Common myeloid progenitor, CD34-positive (primary cell): Measurements from ENCODE around the gene CDC26.

Experiments
- CTCF ChIA-PET: fragments of 350-600 bp; sonication (Branson Sonifier 250); formaldehyde crosslinking; loops from one replicate; lab custom pipeline; 2021; ENCODE audit warnings: antibody characterized with exemption; lab: Charles Lee
- POLR2A ChIA-PET: fragments of 350-600 bp; sonication (Branson Sonifier 250); formaldehyde crosslinking; loops from one replicate; lab custom pipeline; 2021; ENCODE audit warnings: antibody characterized with exemption; lab: Charles Lee
- DNase-seq, 3 donors: peaks; one replicate each; pipeline versions ENCODE4 v3.0.0 to v3.0.0-alpha.2; 2013
- H3K27ac ChIP-seq, 2 experiments: 1 replicate in 1 of 2; 2 replicates in 1 of 2; pipeline ENCODE4 v1.7.0; 2013; ENCODE audit warnings: inconsistent platforms in 2 of 2, low read length in 2 of 2, mild to moderate bottlenecking in 2 of 2, low read depth in 1 of 2, moderate library complexity in 1 of 2; ENCODE audit not compliant: severe bottlenecking in 2 of 2, insufficient read depth in 1 of 2, poor library complexity in 1 of 2
- H3K27me3 ChIP-seq, 5 experiments: replicated peaks in 2 of 5; 1 replicate in 3 of 5; 2 replicates in 2 of 5; pipeline versions ENCODE4 v1.6.1 to v1.7.0; 2013; ENCODE audit warnings: low read length in 4 of 5, mild to moderate bottlenecking in 2 of 5, moderate library complexity in 2 of 5, inconsistent platforms in 1 of 5; ENCODE audit not compliant: insufficient read depth in 5 of 5, control insufficient read depth in 4 of 5
- H3K36me3 ChIP-seq, 4 experiments: 1 replicate in 2 of 4; 2 replicates in 2 of 4; pipeline versions ENCODE4 v1.6.1 to v1.7.0; 2013; ENCODE audit warnings: low read length in 3 of 4, control low read depth in 1 of 4, mild to moderate bottlenecking in 1 of 4; ENCODE audit not compliant: control insufficient read depth in 4 of 4, insufficient read depth in 4 of 4
- H3K4me1 ChIP-seq, 4 experiments: 1 replicate in 3 of 4; 2 replicates in 1 of 4; pipeline versions ENCODE4 v1.6.1 to v1.7.1; 2013; ENCODE audit warnings: low read length in 3 of 4, mild to moderate bottlenecking in 3 of 4, control low read depth in 1 of 4, inconsistent platforms in 1 of 4, moderate library complexity in 1 of 4; ENCODE audit not compliant: control insufficient read depth in 4 of 4, insufficient read depth in 4 of 4; ENCODE audit errors: control extremely low read depth in 1 of 4
- H3K4me3 ChIP-seq, 7 experiments: 1 replicate in 4 of 7; 2 replicates in 3 of 7; pipeline versions ENCODE4 v1.5.1 to v1.7.0; 2013; ENCODE audit warnings: mild to moderate bottlenecking in 7 of 7, low read length in 6 of 7, moderate library complexity in 6 of 7, inconsistent platforms in 2 of 7, low read depth in 2 of 7, control low read depth in 1 of 7; ENCODE audit not compliant: insufficient read depth in 4 of 7, control insufficient read depth in 1 of 7; ENCODE audit errors: extremely low read depth in 1 of 7
- H3K9me3 ChIP-seq, 5 experiments: 1 replicate in 4 of 5; 2 replicates in 1 of 5; pipeline versions ENCODE4 v1.6.1 to v1.7.1; 2013; ENCODE audit warnings: low read length in 4 of 5, mild to moderate bottlenecking in 2 of 5, inconsistent platforms in 1 of 5, low read depth in 1 of 5, moderate library complexity in 1 of 5; ENCODE audit not compliant: control insufficient read depth in 4 of 5, insufficient read depth in 2 of 5; ENCODE audit errors: control extremely low read depth in 1 of 5
- WGBS: methylation state at CpG from one replicate; pipeline ENCODE4 v1.1.5; 2013; ENCODE audit not compliant: insufficient coverage; 5-methylcytosine and 5-hydroxymethylcytosine counted together

Gene CDC26

DNA sequence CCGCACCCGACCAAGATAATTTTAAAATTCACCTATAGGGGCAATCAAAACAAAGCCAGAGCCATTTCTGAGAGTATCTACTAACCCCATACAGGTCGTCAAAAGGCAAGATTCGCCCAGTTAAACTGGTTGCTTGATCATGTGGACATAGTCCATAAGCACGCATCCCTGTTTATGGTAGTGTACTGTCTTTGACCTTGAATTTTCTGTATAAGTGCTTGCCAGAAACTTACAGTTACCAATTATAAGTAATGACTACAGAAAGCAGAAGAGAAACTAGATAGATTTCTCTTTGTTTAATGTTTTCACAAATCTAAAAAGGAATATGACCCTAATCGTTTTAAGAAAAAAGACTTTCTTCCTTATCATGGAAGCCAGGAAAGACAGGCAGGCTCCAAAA is 28.4 kb downstream of the CDC26 start:
- Histone ChIP-seq H3K27me3 (no peaks in the 10 kb centered on the region), H3K9me3 (peaks cover 0 to 4% (median 3%) of the 10 kb centered on the region in 5 experiments), H3K4me3 (no peak overlapping the region), H3K27ac (no peak overlapping the region), H3K4me1 (no peaks in the 10 kb centered on the region), H3K36me3 (no peaks in the 10 kb centered on the region)
- ChIA-PET POLR2A (no interaction called here), CTCF (no interaction called here)
- no CpG with 5 or more reads among the region's 6 CpGs for WGBS
- DNase-seq = no peak

DNA sequence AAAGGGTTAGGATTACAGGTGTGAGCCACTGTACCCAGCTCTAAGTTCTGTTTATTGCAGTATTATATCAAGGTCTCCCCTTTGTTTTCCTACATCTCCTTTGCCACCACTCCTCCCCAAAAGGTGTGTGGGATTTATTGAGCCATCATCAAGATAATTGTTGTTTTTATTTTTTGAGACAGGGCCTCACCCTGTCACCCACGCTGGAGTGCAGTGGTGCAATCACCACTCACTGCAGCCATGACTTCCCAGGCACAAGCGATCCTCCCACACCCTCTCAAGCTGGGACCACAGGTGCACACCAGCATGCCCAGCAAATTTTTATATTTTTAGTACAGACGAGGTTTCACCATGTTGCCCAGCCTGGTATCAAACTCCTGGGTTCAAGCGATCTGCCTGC is 29.5 kb downstream of the CDC26 start:
- ChIA-PET CTCF (interaction anchor here (1.4 kb wide), 1 partner anchor 9 kb away, joined by 4 read pairs; no protein-coding TSS in a partner anchor), POLR2A (no interaction called here)
- Histone ChIP-seq H3K27ac (no peak overlapping the region), H3K4me1 (no peaks in the 10 kb centered on the region), H3K4me3 (no peak overlapping the region), H3K9me3 (peaks cover 0 to 4% (median 3%) of the 10 kb centered on the region in 5 experiments), H3K36me3 (no peaks in the 10 kb centered on the region), H3K27me3 (no peaks in the 10 kb centered on the region)
- no peak for DNase-seq
- 97% methylated on average over 4 of the region's 4 CpGs for WGBS

DNA sequence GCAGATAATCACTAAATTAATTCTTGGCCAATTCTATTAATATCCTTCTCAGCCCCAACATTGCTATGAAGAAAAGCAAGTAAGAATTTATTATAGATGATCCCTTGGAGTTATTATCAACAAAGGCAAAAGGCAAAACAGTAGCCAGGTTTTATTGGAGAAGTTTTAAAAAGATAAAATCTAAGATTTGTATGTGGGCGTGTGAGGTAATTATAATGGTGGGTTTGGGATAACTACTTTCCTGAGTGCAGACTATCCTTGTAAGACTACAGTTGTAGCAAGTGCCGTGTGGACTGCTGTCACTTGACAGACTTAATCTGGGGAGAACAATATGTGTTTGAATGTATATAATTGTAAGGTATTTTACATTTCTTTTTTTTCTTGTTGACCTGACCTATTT is 30.8 kb downstream of the CDC26 start:
- no peaks in the 10 kb centered on the region for H3K36me3 ChIP-seq
- no peaks in the 10 kb centered on the region for H3K9me3 ChIP-seq
- ChIA-PET POLR2A (no interaction called here), CTCF (interaction anchor here (1.4 kb wide), 1 partner anchor 10 kb away, joined by 4 read pairs; no protein-coding TSS in a partner anchor)
- no peak overlapping the region for H3K4me3 ChIP-seq
- no peaks in the 10 kb centered on the region for H3K27me3 ChIP-seq
- H3K4me1 ChIP-seq = no peaks in the 10 kb centered on the region
- no peak for DNase-seq
- 100% methylated on average over 1 of the region's 2 CpGs for WGBS
- H3K27ac ChIP-seq = no peak overlapping the region

DNA sequence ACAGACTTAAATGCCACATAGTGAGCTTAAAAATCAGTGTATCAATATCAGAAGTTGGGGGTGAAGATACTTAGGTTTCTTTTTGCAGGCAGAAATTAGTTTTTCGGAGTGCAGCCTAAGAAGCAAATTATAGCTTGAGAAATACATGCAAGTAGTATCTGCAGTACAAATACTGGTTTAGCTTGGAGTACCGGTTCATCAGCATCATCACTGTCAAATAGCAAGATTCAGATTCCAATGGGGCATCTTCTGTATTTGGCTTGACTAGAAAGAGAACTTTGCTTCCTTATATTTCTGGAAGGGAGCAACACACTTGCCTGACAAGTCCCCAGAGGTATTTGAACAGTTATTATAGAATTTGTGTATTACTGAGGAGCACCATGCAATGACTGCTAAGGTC is 34.2 kb downstream of the CDC26 start:
- Histone ChIP-seq H3K4me3 (no peak overlapping the region), H3K4me1 (no peaks in the 10 kb centered on the region), H3K27me3 (no peaks in the 10 kb centered on the region), H3K9me3 (no peaks in the 10 kb centered on the region), H3K36me3 (no peaks in the 10 kb centered on the region), H3K27ac (no peak overlapping the region)
- POLR2A ChIA-PET = no interaction called here
- WGBS = no CpG with 5 or more reads among the region's 2 CpGs
- no peak for DNase-seq
- CTCF ChIA-PET = interaction anchor here (0.9 to 1.5 kb wide), 2 partner anchors 13 to 44 kb away, joined by 3 to 4 read pairs; no protein-coding TSS in a partner anchor

DNA sequence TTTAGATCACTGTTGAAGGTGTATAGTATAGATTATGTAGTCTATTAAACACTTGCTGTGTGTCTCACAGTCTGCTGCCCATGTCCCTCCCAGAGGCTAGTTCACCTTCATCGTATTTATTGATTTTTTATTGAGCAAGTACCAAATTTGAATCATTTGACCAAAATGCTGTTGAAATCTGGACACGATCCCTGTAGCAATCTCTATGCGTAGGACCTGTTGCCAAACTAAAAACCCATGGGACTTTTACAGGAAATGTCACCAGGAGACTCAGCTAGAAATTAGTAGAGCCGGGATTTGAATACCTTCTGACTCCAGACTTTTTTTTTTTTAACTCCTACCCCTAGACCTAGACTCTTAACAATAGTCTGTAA is 36.5 kb downstream of the CDC26 start:
- no peak overlapping the region for H3K4me3 ChIP-seq
- H3K27me3 ChIP-seq = no peaks in the 10 kb centered on the region
- H3K9me3 ChIP-seq = no peaks in the 10 kb centered on the region
- H3K27ac ChIP-seq = no peak overlapping the region
- CTCF ChIA-PET = interaction anchor here (0.6 kb wide), 1 partner anchor 77 kb away, joined by 3 read pairs; no protein-coding TSS in a partner anchor
- no peaks in the 10 kb centered on the region for H3K36me3 ChIP-seq
- POLR2A ChIA-PET = no interaction called here
- DNase-seq = no peak
- H3K4me1 ChIP-seq = no peaks in the 10 kb centered on the region
- 100% methylated on average over 3 of the region's 4 CpGs for WGBS

DNA sequence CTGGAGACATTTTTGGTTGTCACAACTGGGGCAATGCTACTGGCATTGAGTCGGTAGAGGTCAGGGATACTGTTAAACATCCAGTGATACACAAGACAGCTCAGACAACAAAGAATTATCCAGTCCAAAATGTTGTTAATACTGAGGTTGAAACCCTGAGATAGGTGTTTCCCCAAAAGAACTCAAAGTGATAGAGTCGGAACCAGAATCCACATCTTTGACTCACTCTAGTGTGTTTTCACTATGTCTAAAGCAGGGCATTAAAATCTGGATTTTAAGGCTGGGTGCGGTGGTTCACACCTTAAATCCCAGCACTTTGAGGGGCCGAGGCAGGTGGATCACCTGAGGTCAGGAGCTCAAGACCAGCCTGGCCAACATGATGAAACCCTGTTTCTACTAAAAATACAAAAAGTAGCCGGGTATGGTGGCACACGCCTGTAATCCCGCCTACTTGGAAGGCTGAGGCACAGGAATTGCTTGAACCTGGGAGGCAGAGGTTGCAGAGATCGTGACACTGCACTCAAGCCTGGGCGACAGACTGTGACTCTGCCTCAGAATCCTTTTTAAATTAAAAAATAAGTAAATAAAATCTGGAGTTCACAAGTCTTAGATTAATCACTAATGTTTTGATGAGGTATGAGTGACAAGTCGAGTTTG is 37.0 kb downstream of the CDC26 start:
- Histone ChIP-seq H3K27me3 (no peaks in the 10 kb centered on the region), H3K4me3 (no peak overlapping the region), H3K4me1 (peaks cover 0 to 4% (median 1%) of the 10 kb centered on the region in 4 experiments), H3K36me3 (no peaks in the 10 kb centered on the region), H3K9me3 (no peaks in the 10 kb centered on the region), H3K27ac (no peak overlapping the region)
- CTCF ChIA-PET = no interaction called here
- WGBS = 96% methylated on average over 7 of the region's 10 CpGs
- DNase-seq = no peak
- POLR2A ChIA-PET = no interaction called here

DNA sequence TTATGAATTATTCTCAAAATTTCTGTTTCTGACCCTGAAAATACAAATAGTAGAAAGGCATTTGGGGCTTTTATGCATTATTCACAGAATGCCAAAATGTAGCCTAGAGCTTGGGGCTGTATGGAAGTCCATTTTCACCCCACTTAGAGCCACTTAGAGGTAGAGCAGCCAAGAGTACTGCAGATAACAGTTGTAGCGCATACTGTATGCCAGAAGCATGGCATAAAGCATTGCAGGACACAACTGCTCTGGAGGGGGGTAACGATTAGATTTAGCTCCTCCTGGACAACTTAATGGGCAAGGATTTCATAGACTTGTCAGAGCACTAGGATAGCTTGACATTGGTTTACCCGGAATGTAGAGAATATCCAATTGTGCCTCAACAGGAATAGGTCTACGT is 38.3 kb downstream of the CDC26 start:
- ChIA-PET POLR2A (no interaction called here), CTCF (interaction anchor here (1.0 kb wide), 1 partner anchor 9 kb away, joined by 3 read pairs; no protein-coding TSS in a partner anchor)
- Histone ChIP-seq H3K27ac (no peak overlapping the region), H3K27me3 (no peaks in the 10 kb centered on the region), H3K36me3 (no peaks in the 10 kb centered on the region), H3K9me3 (no peaks in the 10 kb centered on the region), H3K4me1 (peaks cover 3 to 17% (median 13%) of the 10 kb centered on the region in 4 experiments), H3K4me3 (no peak overlapping the region)
- DNase-seq = no peak
- WGBS = 98% methylated on average over 4 of the region's 4 CpGs
